Heart left ventricle (tissue), 16 donors: ENCODE data around the gene SRCIN1. TPM values are rescaled to one million over a fixed set of nuclear protein-coding genes. Genes with fewer than 3 reads are reported as not detected.

Experiments
- ATAC-seq, 4 donors: fragments of 200-7000 bp; cut with Tn5 transposase; one replicate each; pipeline ENCODE4 v1.9.1; 2020 to 2022; ENCODE audit warnings: moderate library complexity in 4 of 4, mild to moderate bottlenecking in 3 of 4, moderate number of reproducible peaks in 1 of 4
- DNase-seq, 5 donors: peaks; one replicate each; pipeline ENCODE4 v3.0.0-alpha.2; 2020
- H3K27ac ChIP-seq, 12 donors: fragments of 200-600 bp; sonication (generic) in 4 of 12; one replicate each; pipeline versions ENCODE4 v1.5.0 to v1.8.0; 2016 to 2022; ENCODE audit warnings: mild to moderate bottlenecking in 2 of 12
- H3K27me3 ChIP-seq, 9 donors: fragments of 200-600 bp; sonication (generic) in 2 of 9; one replicate each; pipeline versions ENCODE4 v1.5.1 to v1.8.0; 2016 to 2022; ENCODE audit warnings: mild to moderate bottlenecking in 3 of 9
- H3K36me3 ChIP-seq, 9 donors: fragments of 200-600 bp; sonication (generic) in 2 of 9; one replicate each; pipeline versions ENCODE4 v1.5.0 to v1.8.0; 2018 to 2022; ENCODE audit warnings: mild to moderate bottlenecking in 2 of 9
- H3K4me1 ChIP-seq, 12 donors: fragments of 200-600 bp; sonication (generic) in 4 of 12; one replicate each; pipeline versions ENCODE4 v1.5.0 to v1.8.0; 2016 to 2022; ENCODE audit warnings: mild to moderate bottlenecking in 3 of 12
- H3K4me3 ChIP-seq, 12 donors: fragments of 200-600 bp; sonication (generic) in 4 of 12; one replicate each; pipeline versions ENCODE4 v1.5.0 to v1.8.0; 2017 to 2022; ENCODE audit warnings: mild to moderate bottlenecking in 9 of 12, moderate library complexity in 4 of 12
- H3K9me3 ChIP-seq, 12 donors: fragments of 200-600 bp; sonication (generic) in 4 of 12; one replicate each; pipeline versions ENCODE4 v1.5.0 to v1.8.0; 2016 to 2022; ENCODE audit warnings: mild to moderate bottlenecking in 1 of 12
- CTCF ChIP-seq, 12 donors: fragments of 200-600 bp; sonication (generic) in 4 of 12; IDR thresholded peaks; one replicate each; pipeline versions ENCODE4 v1.5.0 to v1.8.0; 2018 to 2022; ENCODE audit warnings: antibody characterized with exemption in 12 of 12, mild to moderate bottlenecking in 5 of 12
- POLR2A ChIP-seq, 2 donors: fragments of 450-650 bp; IDR thresholded peaks; one replicate each; pipeline ENCODE4 v1.6.1; 2017; ENCODE audit warnings: antibody characterized with exemption in 2 of 2, mild to moderate bottlenecking in 2 of 2, moderate library complexity in 2 of 2
- WGBS, 4 donors: extraction: QIAGEN DNeasy Blood & Tissue Kit in 2 of 4; methylation state at CpG; one replicate each; pipeline versions ENCODE4 v1.1.5 to v1.1.7; 2013 to 2018; 5-methylcytosine and 5-hydroxymethylcytosine counted together
- intact Hi-C, 10 donors: fragments of 100-400 bp; cut with DNase I; formaldehyde crosslinking; loops; one replicate each; pipeline versions ENCODE4 v1.11.1 to v1.14.2; 2022
- polyA plus RNA-seq, 2 donors: library from polyadenylated mRNA; stranded (reverse); fragments of 200-250 nt; gene quantifications; one replicate each; pipeline ENCODE4 v1.2.3, GENCODE V29; 2013
- total RNA-seq, 9 donors: library from RNA; depleted of rRNA in 2 of 9; stranded (reverse); fragments of >200 nt in 2 of 9; fragmentation: NEBNext Ultra II Directional in 3 of 9; extraction: Animal tissue kit (Norgen Biotek cat#: 25700) in 3 of 9; gene quantifications; one replicate each; pipeline versions ENCODE4 v1.1.0 to v1.2.4, GENCODE V29; 2016 to 2023
- donor health status: ischemic (EF 13 %, LVEDD 7.1; RV severe dilation, severe dysfunction).
- donor health status: healthy with polysubstance abuse.
- donor health status: DM: no; HTN: yes; CAD: no.
- donor health status: DM: no; HTN: no; CAD: no.
- donor health status: ischemic (EF 25% LVEDD 6.9; RV normal size, moderate dysfunction).
- donor health status: ischemic (EF 25% LVEDD 5.7; RV mildly dilated, moderate dysfunction).
- donor health status: healthy.
- donor health status: DM: yes; HTN: yes; CAD: no.
- donor health status: ischemic (EF 35%, LVEDD 5.7; RV mildly dilated, moderate dysfunction).
- donor health status: nonischemic (EF 11% LVEDD 7.7; RV severe dilation, severe dysfunction).
- donor health status: DM: yes; HTN: yes; CAD: no.
- donor health status: PGD.
- donor health status: ischemic (EF 29% LVEDD 5.4; RV normal size, mild dysfunction).
- donor health status: nonischemic (EF 23%, LVEDD 6.1; RV moderate dilation, normal function).

Gene SRCIN1
- total and polyA plus RNA-seq, 11 donors, result 0.19 to 1.7 (median 0.95) TPM

- H3K9me3 ChIP-seq, result no peaks in the 10 kb centered on the region
- intact Hi-C loops, result no loop called here
- H3K27ac ChIP-seq, result no peak overlapping the region
- no peak overlapping the region for H3K4me3 ChIP-seq
- no peaks in the 10 kb centered on the region for H3K36me3 ChIP-seq
- ATAC-seq (no peak), DNase-seq (no peak)
- TF ChIP-seq POLR2A (IDR thresholded peaks at IDR 0.05), result no peak
- no peak for TF ChIP-seq CTCF (IDR thresholded peaks at IDR 0.05)
- H3K27me3 ChIP-seq, result peaks cover 35 to 99% (median 61%) of the 10 kb centered on the region in 9 donors
- 78 to 81% (median 80%) methylated on average over 9 of the region's 9 CpGs for WGBS, 4 donors
- H3K4me1 ChIP-seq, result peaks cover 0 to 18% (median 1%) of the 10 kb centered on the region in 12 donors
These were observed 36.8 kb downstream of the SRCIN1 start for GRCh38 chr17:38568845-38569510.

- no peak for DNase-seq
- H3K36me3 ChIP-seq, result no peaks in the 10 kb centered on the region
- peaks cover 0 to 25% (median 3%) of the 10 kb centered on the region in 12 donors for H3K4me1 ChIP-seq
- peaks cover 37 to 99% (median 66%) of the 10 kb centered on the region in 9 donors for H3K27me3 ChIP-seq
- ATAC-seq, result no peak
- intact Hi-C loops, result no loop called here
- H3K9me3 ChIP-seq, result no peaks in the 10 kb centered on the region
- 65 to 75% (median 72%) methylated on average over 6 of the region's 6 CpGs for WGBS, 4 donors
- TF ChIP-seq POLR2A (IDR thresholded peaks at IDR 0.05) (no peak), CTCF (IDR thresholded peaks at IDR 0.05) (no peak)
- H3K27ac ChIP-seq, result no peak overlapping the region
- H3K4me3 ChIP-seq, result no peak overlapping the region
These were observed 37.5 kb downstream of the SRCIN1 start for GRCh38 chr17:38568274-38568673.

GRCh38 chr17:38567350-38567749 is 38.4 kb downstream of the SRCIN1 start:
- peaks cover 39 to 99% (median 69%) of the 10 kb centered on the region in 9 donors for H3K27me3 ChIP-seq
- DNase-seq (no peak), ATAC-seq (no peak)
- no peaks in the 10 kb centered on the region for H3K9me3 ChIP-seq
- TF ChIP-seq POLR2A (IDR thresholded peaks at IDR 0.05), result no peak
- no peak for TF ChIP-seq CTCF (IDR thresholded peaks at IDR 0.05)
- no peak overlapping the region for H3K4me3 ChIP-seq
- no peak overlapping the region for H3K27ac ChIP-seq
- 79 to 93% (median 86%) methylated on average over 2 of the region's 2 CpGs for WGBS, 4 donors
- intact Hi-C loops, result no loop called here
- H3K36me3 ChIP-seq, result no peaks in the 10 kb centered on the region
- peaks cover 0 to 19% (median under 1%) of the 10 kb centered on the region in 12 donors for H3K4me1 ChIP-seq

- intact Hi-C loops, result no loop called here
- WGBS, 4 donors, result 65 to 74% (median 71%) methylated on average over 5 of the region's 5 CpGs
- no peak overlapping the region for H3K4me3 ChIP-seq
These were observed 39.1 kb downstream of the SRCIN1 start for GRCh38 chr17:38566666-38567031.

More at GRCh38 chr17:38566666-38567031, 39.1 kb downstream of the SRCIN1 start:
- H3K27ac ChIP-seq, result no peak overlapping the region
- no peak for TF ChIP-seq POLR2A (IDR thresholded peaks at IDR 0.05)
- TF ChIP-seq CTCF (IDR thresholded peaks at IDR 0.05), result no peak
- no peaks in the 10 kb centered on the region for H3K9me3 ChIP-seq
- H3K36me3 ChIP-seq, result no peaks in the 10 kb centered on the region
- DNase-seq (no peak), ATAC-seq (no peak)
- peaks cover 0 to 17% (median 0%) of the 10 kb centered on the region in 12 donors for H3K4me1 ChIP-seq
- peaks cover 44 to 99% (median 71%) of the 10 kb centered on the region in 9 donors for H3K27me3 ChIP-seq
